HEK293 (cell line): ENCODE data around the gene MAP1LC3A.

Experiments
- CTCF ChIP-seq: fragments of 450-650 bp; formaldehyde crosslinking; IDR thresholded peaks from 2 replicates; pipeline ENCODE4 v1.5.1; 2016; ENCODE audit warnings: missing biosample characterization, missing genetic modification characterization
- INSM2 ChIP-seq: fragments of 450-650 bp; formaldehyde crosslinking; IDR thresholded peaks from 2 replicates; pipeline ENCODE4 v1.5.1; 2016; ENCODE audit warnings: missing biosample characterization, missing genetic modification characterization
- REST ChIP-seq: fragments of 450-650 bp; formaldehyde crosslinking; IDR thresholded peaks from 2 replicates; pipeline ENCODE4 v1.5.1; 2016; ENCODE audit warnings: missing biosample characterization, missing genetic modification characterization
- ZBTB7A ChIP-seq: fragments of 450-650 bp; formaldehyde crosslinking; IDR thresholded peaks from 2 replicates; pipeline ENCODE4 v1.5.1; 2016; ENCODE audit warnings: low read depth, missing biosample characterization, missing genetic modification characterization
- ZNF169 ChIP-seq: fragments of 450-650 bp; formaldehyde crosslinking; IDR thresholded peaks from 2 replicates; pipeline ENCODE4 v1.5.1; 2016; ENCODE audit warnings: missing biosample characterization, missing genetic modification characterization
- ZNF18 ChIP-seq: fragments of 450-650 bp; formaldehyde crosslinking; IDR thresholded peaks from 2 replicates; pipeline ENCODE4 v1.5.1; 2016; ENCODE audit warnings: missing biosample characterization, missing genetic modification characterization
- ZNF274 ChIP-seq, 2 experiments: fragments of 200-500 bp in 1 of 2; fragments of 450-650 bp in 1 of 2; sonication (Bioruptor generic) in 1 of 2; formaldehyde crosslinking in 1 of 2; IDR thresholded peaks; 2 replicates each; pipeline versions ENCODE4 v1.5.1 to v1.6.1; 2014 to 2016; ENCODE audit warnings: borderline replicate concordance in 1 of 2, inconsistent platforms in 1 of 2, low read length in 1 of 2, missing biosample characterization in 1 of 2, missing genetic modification characterization in 1 of 2
- ZNF645 ChIP-seq: fragments of 450-650 bp; formaldehyde crosslinking; IDR thresholded peaks from 2 replicates; pipeline ENCODE4; 2016; ENCODE audit warnings: missing biosample characterization, missing genetic modification characterization
- ZNF768 ChIP-seq: fragments of 450-650 bp; formaldehyde crosslinking; IDR thresholded peaks from 2 replicates; pipeline ENCODE4 v1.5.1; 2018; ENCODE audit warnings: missing biosample characterization, mild to moderate bottlenecking, missing genetic modification characterization

- TF ChIP-seq CTCF (tag by site-specific recombination) (no peak), ZNF274 (IDR thresholded peaks at IDR 0.05; ENCODE audit: low read length) (no peak), ZNF274 (tag by site-specific recombination; IDR thresholded peaks at IDR 0.05; ENCODE audit: borderline replicate concordance) (no peak), ZNF645 (tag by site-specific recombination) (no peak), ZNF169 (no peak), REST (tag by site-specific recombination) (no peak), ZBTB7A (tag by site-specific recombination) (no peak), ZNF768 (tag by site-specific recombination) (no peak), INSM2 (no peak), ZNF18 (tag by site-specific recombination) (no peak)
These were observed 6.3 kb downstream of the MAP1LC3A start for GRCh38 chr20:34564833-34565232.
